Calu3 (cell line): Measurements from ENCODE around the gene NPHP4. TPM values are rescaled to one million over a fixed set of nuclear protein-coding genes. Genes with fewer than 3 reads are reported as not detected.

ENCODE experiments used
- BruUV-seq: library from RNA; stranded (reverse); fragments of 400-500 nt; replicated peaks from 2 replicates; lab custom pipeline; 2021; lab: Mats Ljungman, UMichigan
- CTCF ChIA-PET: fragments of 300-600 bp; sonication (Branson Sonifier 250); formaldehyde crosslinking; loops from one replicate; lab custom pipeline; 2022; ENCODE audit warnings: antibody characterized with exemption; lab: Charles Lee
- DNase-seq: peaks from one replicate; pipeline ENCODE4 v3.0.0; 2022
- H3K27ac Mint-ChIP-seq: one replicate; pipeline ENCODE4 v1.8.0; 2022; ENCODE audit warnings: mixed read lengths; ENCODE audit not compliant: unreplicated experiment
- H3K27me3 Mint-ChIP-seq: one replicate; pipeline ENCODE4 v1.8.0; 2022; ENCODE audit warnings: mixed read lengths; ENCODE audit not compliant: unreplicated experiment
- H3K36me3 Mint-ChIP-seq: one replicate; pipeline ENCODE4 v1.8.0; 2022; ENCODE audit warnings: mild to moderate bottlenecking, moderate library complexity, mixed read lengths; ENCODE audit not compliant: insufficient read depth, unreplicated experiment
- H3K4me1 Mint-ChIP-seq: one replicate; pipeline ENCODE4 v1.8.0; 2022; ENCODE audit warnings: mild to moderate bottlenecking, low read depth, mixed read lengths; ENCODE audit not compliant: unreplicated experiment
- H3K4me3 Mint-ChIP-seq: one replicate; pipeline ENCODE4 v1.8.0; 2022; ENCODE audit warnings: mild to moderate bottlenecking, low read depth, moderate library complexity, mixed read lengths; ENCODE audit not compliant: unreplicated experiment
- H3K9me3 Mint-ChIP-seq: one replicate; pipeline ENCODE4 v1.8.0; 2022; ENCODE audit warnings: low read depth, mixed read lengths; ENCODE audit not compliant: unreplicated experiment
- intact Hi-C: fragments of 100-400 bp; cut with micrococcal nuclease; formaldehyde crosslinking; loops from one replicate; pipeline ENCODE4 v1.10.0; 2022; ENCODE audit not compliant: unreplicated experiment
- total RNA-seq: library from RNA; stranded (reverse); gene quantifications from 2 replicates; pipeline ENCODE4 v1.2.3, GENCODE V29; 2022
- TF ChIP-seq, protein P1 (sequence below): fragments of 200-600 bp; IDR thresholded peaks from one replicate; pipeline ENCODE4 v1.8.0; 2022; ENCODE audit warnings: antibody characterized with exemption; ENCODE audit not compliant: unreplicated experiment

The NPHP4 gene
- total RNA-seq, 1 experiment from 2014 or later: 11.1 TPM

GRCh38 chr1:5993556-5994491 lies 1.6 kb upstream of the NPHP4 start:
- Mint-ChIP-seq H3K27me3 (no peaks in the 10 kb centered on the region), H3K9me3 (no peaks in the 10 kb centered on the region), H3K36me3 (peaks cover 27% of the 10 kb centered on the region), H3K27ac (peak overlapping the region; percentile 37), H3K4me1 (no peaks in the 10 kb centered on the region), H3K4me3 (peak overlapping the region; percentile 74)
- DNase-seq: no peak
- intact Hi-C loops: no loop called here
- CTCF ChIA-PET: no interaction called here
- BruUV-seq: no TSS peak
- TF ChIP-seq, protein P1, sequence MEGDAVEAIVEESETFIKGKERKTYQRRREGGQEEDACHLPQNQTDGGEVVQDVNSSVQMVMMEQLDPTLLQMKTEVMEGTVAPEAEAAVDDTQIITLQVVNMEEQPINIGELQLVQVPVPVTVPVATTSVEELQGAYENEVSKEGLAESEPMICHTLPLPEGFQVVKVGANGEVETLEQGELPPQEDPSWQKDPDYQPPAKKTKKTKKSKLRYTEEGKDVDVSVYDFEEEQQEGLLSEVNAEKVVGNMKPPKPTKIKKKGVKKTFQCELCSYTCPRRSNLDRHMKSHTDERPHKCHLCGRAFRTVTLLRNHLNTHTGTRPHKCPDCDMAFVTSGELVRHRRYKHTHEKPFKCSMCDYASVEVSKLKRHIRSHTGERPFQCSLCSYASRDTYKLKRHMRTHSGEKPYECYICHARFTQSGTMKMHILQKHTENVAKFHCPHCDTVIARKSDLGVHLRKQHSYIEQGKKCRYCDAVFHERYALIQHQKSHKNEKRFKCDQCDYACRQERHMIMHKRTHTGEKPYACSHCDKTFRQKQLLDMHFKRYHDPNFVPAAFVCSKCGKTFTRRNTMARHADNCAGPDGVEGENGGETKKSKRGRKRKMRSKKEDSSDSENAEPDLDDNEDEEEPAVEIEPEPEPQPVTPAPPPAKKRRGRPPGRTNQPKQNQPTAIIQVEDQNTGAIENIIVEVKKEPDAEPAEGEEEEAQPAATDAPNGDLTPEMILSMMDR: no peak

GRCh38 chr1:5992814-5993555 lies 760 bp upstream of the NPHP4 start:
- no peak for DNase-seq
- CTCF ChIA-PET: interaction anchor here (0.9 to 1.1 kb wide), 2 partner anchors 41 to 60 kb away, joined by 3 read pairs; no protein-coding TSS in a partner anchor
- BruUV-seq: no TSS peak
- peak overlapping the region; percentile 74 for H3K4me3 Mint-ChIP-seq
- no peaks in the 10 kb centered on the region for H3K9me3 Mint-ChIP-seq
- H3K4me1 Mint-ChIP-seq: no peaks in the 10 kb centered on the region
- no peaks in the 10 kb centered on the region for H3K27me3 Mint-ChIP-seq
- peak overlapping the region; percentile 37 for H3K27ac Mint-ChIP-seq
- intact Hi-C loops: no loop called here
- peaks cover 27% of the 10 kb centered on the region for H3K36me3 Mint-ChIP-seq
- TF ChIP-seq, protein P1: no peak

DNA sequence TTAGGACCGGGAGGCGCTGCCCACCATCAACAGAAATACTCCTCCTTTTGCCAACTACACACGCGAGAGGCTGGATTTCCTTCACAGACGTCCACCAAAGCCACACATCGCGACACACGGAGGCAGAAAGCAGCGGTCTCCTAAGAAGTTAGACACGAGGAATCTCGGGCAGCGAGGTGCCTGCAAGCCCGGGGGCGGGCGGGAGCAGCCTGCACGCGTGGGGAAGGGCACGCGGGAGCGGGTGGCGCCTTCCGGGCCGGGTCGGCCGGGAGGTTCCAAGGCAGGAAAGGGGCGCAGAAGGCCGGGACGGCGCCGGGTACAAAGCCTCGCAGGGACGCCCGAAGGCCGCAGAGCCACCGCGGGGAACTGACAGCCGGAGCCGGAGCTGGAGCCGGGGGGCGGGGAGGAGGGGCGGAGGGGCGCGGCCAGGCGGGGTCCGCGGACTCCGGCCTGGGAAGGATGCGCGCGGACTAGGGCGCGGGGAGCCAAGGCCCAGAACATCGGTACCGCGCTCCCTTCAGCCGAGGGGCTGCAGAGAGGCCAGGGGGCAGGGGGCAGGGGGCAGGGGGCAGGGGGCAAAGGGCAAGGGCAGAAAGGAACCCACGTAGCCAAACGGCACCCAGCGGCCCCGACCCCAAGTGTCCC lies 722 bp downstream of the NPHP4 start:
- no peak for DNase-seq
- Mint-ChIP-seq H3K27ac (peak overlapping the region; percentile 77), H3K9me3 (no peaks in the 10 kb centered on the region), H3K27me3 (no peaks in the 10 kb centered on the region), H3K36me3 (peaks cover 27% of the 10 kb centered on the region), H3K4me3 (peak overlapping the region; percentile 74), H3K4me1 (no peaks in the 10 kb centered on the region)
- TF ChIP-seq, protein P1: no peak
- intact Hi-C loops: no loop called here
- BruUV-seq: no TSS peak
- CTCF ChIA-PET: no interaction called here

DNA sequence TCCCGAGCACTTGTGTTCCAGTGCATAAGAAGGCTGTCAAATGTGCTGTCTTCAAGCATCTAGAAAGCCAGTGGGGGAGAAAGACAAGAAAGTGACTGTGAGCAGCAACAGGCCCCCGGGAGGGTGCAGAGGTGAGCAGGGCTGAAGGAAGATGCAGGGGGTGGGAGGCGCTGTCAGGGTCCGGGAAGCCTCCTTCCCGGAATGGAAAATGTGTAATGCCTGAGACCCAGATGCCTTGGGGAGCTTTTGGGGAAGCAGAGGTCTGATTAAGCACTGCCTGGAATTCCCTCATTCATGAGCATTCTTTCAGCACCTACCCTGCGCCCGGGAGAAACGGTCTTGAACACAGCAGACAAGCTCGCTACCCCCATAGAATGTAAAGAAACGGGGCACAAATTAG lies 1.3 kb downstream of the NPHP4 start:
- peak overlapping the region; percentile 77 for H3K27ac Mint-ChIP-seq
- TSS peak; percentile 50 for BruUV-seq
- no peak for DNase-seq
- TF ChIP-seq, protein P1: no peak
- H3K4me3 Mint-ChIP-seq: peak overlapping the region; percentile 74
- H3K36me3 Mint-ChIP-seq: peaks cover 27% of the 10 kb centered on the region
- H3K4me1 Mint-ChIP-seq: no peaks in the 10 kb centered on the region
- no peaks in the 10 kb centered on the region for H3K9me3 Mint-ChIP-seq
- intact Hi-C loops: no loop called here
- H3K27me3 Mint-ChIP-seq: no peaks in the 10 kb centered on the region
- CTCF ChIA-PET: no interaction called here
